CD4-positive, alpha-beta T cell treated with Interleukin-6 at 100 ng/mL for 8 hours (primary cell): Measurements from ENCODE around the gene CIDEB.

Experiments
- DNase-seq: peaks from one replicate; pipeline ENCODE4 v3.0.0-alpha.2; 2020; ENCODE audit warnings: mixed read lengths, low spot score

Gene CIDEB

DNA sequence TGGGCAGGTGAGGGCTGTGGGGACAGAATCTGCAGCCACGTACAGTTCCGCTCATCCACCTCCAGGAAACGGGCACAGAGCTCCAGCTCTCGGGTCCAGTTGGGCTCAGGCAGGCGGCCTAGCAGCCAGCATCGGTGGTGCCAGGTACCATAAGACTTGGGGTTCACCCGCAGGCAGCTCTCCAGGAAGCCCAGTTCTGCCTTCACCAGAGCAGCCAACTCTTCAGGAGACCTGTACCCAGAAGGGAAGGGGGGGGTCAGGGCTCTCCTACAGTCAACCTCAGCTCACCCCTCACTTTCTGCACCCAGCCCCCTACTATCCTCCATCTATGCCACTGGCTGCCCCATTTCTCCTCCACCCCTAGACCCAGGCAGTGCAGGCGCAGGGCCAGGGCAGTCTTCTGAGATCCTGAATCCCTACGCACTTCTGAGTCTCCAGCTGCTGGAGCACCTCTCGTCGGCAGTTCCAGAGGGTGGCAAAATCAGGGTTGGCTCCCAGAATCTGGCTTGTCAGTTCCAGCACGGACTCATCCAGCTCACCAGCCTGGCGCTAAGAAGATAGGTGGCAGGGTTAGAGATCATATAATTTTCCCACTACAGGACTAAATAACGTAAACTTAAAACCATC, 37.8 kb downstream of the CIDEB start:
- no peak for DNase-seq

DNA sequence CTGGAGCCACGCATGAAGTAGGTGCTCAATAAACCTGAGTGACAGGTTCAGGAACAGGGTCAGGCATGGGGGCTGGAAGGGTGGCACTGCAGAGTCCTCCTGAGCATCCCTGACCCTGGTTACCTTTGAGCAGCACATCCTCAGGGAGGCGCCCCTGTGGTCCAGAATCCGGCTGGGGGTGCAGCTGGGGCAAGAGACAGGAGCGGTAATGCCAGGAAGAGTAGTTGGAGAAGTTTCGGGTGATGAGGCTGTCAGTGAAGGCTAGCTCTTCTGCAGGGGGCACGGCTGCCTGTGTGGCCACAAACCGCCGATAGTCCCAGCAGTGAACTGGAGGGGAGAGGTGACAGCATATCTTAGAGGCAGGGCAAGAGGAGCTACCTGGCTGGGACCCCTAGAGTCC, 38.4 kb downstream of the CIDEB start:
- DNase-seq, result no peak

- no peak for DNase-seq
These were observed 39.6 kb downstream of the CIDEB start for GRCh38 chr14:24268225-24268624.

DNA sequence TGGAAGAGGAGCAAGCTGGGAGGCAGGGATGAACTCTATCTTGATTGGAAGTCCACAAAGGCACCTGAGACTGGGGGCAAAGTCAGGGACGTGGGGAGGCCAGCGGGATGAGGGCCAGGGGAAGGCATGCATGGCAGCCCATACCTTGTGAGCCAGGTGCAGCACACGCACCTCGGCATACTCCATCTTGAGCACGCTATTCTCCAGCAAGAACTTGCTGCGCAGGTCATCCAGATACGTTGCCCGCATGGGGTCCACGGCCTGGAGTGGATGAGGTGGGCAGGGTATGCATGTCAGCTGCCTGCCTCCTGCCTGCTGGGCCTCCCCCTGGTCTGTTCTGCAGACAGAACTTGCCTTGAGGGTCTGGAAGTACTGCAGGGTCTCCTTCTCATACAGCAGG, 40.3 kb downstream of the CIDEB start:
- DNase-seq, result no peak

DNA sequence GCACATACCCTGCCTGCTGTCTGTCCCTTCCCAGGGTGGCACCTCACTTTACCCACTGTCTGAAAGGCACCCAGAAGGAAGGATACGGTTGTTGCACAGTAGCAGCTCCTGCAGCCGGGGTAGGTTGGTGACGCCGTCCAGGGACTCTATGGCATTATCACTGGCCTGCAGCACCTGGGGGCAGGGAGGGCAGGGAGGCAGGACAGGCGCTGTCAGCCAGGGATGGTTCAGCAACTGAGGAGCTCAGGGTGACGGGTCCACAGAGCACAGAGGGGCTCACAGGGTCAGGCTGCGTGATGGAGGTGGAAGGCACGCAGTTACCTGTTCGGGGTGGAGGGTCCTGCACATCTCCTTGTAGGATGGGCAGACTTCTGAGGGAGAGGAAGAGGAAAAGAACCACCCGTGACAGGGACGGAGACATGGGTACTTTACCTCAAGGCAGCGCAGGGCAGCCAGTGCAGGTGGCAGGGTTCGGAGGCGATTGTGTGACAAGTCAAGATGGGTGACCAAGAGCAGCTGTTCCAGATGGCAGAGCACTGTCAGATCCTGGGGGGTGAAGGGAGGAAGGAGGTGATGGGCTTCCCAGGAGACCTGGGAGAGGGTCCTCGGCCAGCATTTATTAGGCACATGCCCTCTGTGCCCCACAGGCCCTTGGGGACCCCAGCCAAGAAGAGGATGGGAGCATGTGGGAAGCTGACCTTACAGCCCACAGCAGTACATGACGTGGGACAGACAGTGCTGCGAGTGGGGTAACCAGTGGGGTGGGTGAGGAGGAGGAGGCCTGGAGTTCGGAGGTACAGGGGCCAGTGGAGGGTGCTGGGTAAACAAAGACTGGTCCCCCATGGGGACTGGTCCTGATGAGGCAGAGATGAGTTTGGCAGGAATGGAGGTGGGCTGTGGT, 41.2 kb downstream of the CIDEB start:
- DNase-seq, result no peak

DNA sequence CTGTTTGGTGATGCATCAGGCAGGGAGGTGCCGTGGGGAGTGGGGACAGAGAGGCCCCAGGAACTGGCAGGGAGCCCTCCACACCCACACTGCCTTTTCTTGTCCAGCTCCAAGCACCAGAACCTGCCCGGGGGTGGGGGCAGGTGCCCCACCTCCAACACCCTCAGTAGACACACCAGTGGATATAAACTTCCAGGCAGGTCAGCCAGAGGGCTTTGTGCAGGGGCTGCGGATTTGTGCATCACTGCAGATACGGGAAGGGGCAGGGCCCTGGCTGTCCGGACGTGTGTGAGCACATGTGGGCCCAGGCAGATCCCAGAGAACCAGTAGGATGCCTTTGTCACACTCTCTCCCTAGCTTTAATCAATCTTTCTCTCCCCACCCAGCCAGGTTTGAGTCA, 43.5 kb downstream of the CIDEB start:
- DNase-seq, result no peak

GRCh38 chr14:24263848-24264247, 43.9 kb downstream of the CIDEB start:
- DNase-seq, result no peak

DNA sequence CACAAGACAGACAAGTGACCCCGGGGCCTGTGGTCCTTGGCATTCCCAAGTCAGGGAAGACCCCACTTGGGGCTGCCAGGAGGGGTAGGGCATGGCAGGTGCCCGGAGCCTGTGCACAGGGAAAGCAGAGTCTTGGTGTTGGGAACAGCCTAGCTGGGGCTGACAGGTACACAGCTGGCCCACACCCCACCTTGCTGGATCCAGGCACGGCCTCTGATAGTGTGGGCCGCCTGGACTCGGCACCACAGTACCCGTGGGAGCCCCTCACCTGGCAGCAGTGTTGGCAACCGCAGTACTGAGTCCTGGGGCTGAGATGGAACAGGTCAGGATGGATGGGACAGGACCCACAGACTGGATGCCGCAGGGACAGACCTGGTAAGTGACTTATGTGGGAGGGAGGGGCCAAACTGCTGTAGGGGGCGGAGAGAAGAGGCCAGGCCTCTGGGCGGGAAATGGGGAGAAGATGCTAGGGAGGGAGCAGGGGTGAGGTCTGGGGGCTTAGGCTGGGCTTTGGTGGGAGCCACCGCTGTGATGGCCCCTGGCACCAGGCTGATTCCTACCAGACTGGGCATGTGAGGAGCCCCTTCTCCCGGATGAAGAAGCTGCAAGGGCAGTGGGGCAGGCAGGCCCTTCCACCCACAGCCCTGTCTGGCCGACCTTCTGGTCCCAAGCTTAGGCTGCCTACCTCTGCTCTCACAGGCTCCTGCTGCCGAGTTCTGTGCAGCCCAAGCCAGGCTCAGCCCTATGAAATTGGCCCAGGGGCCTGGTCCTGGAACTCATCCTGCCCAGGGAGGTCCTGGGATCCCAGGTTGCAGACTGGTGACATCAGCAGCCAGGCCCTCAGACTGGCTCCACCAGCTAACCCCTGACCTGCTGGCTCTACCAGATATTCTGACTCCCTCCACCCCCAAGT, 44.7 kb downstream of the CIDEB start, which contains the start of gene TGM1:
TSS of gene TGM1 (minus strand) at position 357 of the 913 bp plus-strand sequence. CDS start 825 bp downstream, outside the sequence.
- no peak for DNase-seq

- DNase-seq, result no peak
These were observed 45.8 kb downstream of the CIDEB start for GRCh38 chr14:24261969-24262327.

- DNase-seq, result no peak
These were observed 46.4 kb downstream of the CIDEB start for GRCh38 chr14:24261256-24261968.

DNA sequence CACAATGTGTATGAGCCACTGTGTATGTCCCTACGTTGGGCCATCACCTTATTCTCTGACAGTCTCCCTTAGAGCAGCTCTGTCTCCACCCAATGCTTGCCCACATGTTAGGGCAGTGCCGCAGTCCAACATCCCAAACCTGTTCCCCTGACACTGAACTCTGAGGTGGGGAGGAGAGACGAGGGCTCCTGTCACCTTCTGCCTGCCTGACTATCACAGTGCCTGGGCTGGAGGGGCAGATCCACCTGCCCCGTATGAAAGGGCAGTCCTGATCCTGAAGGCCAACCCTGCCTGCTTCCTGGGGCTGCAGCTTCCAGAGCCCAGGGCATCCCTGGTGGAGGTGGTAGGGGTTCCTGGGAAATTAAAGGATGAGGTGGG, 47.0 kb downstream of the CIDEB start:
- DNase-seq, result no peak

DNA sequence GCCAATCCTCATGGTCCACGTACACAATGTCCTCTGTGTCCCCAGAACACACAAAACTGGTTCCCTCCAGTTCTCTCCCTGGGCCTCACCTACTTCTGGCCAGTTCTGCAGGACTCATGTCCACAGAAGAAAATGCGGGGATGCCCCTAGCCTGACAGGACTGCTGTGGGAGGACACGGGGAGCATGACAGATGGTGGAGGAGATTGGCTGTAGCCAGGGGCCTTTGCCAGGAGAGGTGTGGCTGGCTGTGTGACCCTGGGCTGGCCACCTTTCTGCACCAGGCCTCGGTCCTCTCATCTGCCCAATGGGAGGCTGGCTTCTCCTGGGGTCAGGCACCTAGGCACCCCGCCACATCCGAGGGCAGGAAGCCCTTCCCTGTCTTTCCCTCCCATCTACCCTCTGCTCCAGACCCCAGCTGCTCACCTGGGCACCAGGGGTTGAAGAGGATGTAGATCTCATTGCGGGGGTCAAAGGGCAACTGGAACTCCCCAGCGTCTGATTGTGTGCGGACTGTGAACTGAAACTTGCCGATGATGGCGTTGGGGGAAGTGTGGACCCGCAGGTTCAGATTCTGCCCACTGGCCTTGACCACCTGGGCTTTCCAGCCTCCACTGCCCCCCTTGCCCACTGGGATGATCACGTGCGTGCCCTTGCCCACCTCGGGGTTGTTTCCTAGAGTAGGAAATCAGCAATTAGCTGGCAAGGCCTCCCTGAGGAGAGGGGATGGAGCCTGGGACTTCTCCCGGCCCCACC, 47.6 kb downstream of the CIDEB start:
- DNase-seq, result no peak

DNA sequence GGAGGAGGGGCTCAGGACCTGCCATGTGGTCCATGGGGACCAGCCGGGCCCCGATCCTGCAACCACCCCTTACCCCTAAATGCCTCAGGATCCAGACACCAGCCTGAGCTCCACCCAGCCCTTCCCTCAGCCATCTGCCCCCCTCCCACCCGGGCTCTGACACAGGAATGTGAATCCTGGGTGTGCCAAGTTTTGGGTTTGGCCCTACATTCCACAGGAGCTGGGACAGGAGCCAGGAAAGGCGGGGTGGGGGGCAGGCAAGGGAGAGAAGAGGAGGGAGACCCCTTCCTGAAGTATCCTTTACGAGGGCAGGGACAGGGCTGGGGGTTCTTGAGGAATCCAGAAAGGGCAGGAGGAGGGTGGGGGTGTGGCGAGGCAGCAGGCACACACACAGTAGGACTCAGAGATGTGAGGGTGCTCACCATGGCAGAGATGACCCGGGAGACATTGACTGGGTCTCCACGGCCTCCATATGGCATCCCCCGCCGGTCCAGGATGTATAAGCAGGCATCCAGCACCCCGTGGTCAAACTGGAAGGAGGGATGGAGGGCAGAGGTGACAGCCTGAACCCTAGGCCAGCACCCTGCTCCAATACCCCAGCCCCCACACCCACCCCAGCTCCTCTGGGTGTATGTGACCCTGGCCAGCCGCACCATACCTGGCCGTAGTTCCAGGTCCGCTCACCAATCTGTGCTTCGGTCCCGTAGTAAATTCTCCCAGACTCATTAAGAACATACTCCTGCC, 48.3 kb downstream of the CIDEB start:
- no peak for DNase-seq

DNA sequence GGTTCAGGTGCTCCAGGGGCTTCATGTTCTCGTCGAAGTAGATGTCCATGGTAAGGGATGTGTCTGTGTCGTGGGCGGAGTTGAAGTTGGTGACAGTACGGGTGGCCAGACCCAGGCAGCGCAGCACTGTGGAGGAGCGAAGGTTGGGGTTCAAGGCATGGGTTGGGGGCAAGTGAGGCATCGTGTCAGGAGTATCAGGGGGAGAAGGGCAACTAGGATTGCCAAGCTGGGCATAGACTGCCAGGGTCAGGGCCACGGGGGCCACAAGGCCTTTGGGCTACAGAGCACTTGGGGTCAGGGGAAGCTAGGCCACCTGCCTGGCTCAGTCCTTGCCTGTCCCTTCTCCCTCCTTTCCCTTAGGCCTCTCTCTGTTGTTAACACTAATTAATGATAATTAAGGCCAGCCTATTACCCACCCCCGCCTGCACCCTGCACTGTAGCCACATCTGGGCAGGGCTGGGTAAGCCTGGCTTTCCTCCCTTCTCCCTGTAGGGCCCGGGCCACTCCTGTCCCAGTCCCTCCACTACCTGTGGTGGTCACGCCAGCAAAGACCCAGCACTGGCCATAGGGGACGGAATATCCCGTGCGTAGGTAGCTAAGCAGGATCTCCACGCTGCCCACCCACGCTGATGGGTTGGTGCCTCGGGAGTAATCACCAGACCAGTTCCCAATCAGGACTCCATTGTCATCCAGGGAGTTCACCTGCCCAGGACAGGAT, 49.1 kb downstream of the CIDEB start:
- no peak for DNase-seq

DNA sequence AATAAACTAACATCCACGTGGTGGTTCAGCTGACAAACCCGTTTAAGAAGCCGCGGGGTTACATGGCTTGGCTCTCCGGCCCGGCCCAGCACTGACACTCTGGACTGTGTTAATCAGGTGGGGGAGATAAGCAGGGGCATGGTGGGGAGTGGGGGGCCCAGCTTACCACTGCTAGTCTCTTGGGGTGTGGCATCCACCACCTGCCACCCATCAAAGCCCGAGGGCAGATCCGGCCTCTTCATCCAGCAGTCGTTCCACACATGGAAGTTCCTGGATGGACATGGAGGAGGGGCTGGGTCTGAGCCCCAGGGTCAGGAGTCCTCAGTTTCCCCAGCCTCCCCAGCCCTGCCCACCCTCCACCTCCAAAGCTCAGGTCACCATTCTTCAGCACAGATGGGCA, 49.7 kb downstream of the CIDEB start:
- DNase-seq, result no peak

DNA sequence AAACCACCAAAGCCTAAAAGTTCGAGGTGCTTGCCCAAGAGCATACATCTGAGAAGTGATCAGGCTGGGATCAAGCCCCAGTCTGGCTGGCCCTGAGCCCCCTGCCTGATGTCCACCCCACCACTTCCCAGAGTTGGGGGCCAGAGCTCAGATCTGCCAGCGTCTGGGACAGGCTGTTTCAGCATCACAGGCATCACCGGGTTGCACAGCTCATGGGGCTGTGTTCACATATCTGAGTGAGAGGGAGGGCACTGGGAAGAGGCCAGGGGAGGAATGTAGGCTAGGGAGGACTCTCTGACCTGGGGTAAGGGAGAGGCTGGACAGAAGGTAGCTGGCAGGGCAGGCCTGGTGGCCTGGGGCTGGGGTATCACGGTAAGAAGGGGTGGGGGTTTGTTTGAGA, 50.8 kb downstream of the CIDEB start:
- no peak for DNase-seq

DNA sequence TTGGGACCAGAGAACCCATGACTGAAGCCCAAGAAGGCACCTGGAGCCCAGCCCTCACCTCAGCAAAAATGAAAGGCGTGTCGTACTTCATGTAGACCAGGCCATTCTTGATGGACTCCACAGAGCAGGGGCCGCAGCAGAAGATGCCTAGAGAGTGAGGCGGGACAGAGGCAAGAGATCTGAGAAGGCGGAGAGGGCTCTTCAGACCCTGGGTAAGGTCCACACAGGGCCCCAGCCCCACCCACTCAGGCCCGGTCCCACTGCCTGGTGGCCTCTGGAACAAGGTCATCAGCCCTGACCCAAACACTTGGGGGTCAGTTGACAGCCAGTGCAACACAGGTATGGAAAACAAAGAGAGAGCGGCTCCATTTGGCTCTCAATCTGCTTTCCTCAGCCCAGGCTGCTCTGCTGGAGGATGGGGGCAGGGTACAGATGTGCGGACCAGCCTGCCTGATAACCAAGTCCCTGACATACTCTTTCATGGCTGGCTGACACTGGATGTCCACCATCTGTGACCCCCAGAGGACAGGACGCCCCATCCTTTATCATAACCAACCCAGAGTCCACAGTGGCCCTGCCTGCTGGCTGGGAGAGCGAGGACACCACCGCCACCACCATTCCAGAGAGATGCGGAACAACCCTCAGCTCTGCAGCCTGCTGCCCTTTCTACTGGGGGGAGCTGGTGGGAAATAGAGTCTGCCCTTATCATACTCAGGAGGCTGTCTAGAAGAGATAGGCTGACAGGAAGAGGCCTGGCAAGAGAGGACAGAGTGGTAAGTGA, 51.7 kb downstream of the CIDEB start:
- DNase-seq, result no peak

DNA sequence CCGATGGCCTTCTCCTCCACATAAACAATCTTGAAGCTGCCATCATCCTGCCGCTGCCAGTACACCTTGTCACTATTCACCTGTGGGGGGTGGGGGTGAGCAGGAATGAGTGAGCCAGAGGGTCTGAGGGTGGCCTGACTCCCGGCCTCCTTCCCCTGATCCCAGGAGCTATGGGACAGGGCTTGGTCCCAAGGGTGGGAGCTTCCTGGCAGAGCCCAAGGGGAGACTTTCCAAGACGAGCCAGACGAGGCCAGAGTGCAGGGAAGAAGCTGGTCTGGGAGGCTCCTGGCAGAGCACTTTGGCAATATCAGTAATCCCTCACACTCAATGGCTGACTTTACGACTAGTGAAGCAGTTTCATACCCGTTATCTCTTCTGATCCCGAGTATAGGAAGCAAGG, 52.3 kb downstream of the CIDEB start:
- no peak for DNase-seq
